H9 (cell line): ENCODE data around the gene HS6ST2. TPM values are rescaled to one million over a fixed set of nuclear protein-coding genes. Genes with fewer than 3 reads are reported as not detected.

Experiments
- DNase-seq: peaks from one replicate; pipeline ENCODE4 v3.0.0-alpha.2; 2017
- H2AFZ ChIP-seq: one replicate; pipeline ENCODE4 v1.6.1; 2013; ENCODE audit warnings: mild to moderate bottlenecking, low read length, control low read depth, moderate library complexity
- H2AK5ac ChIP-seq: 2 replicates; pipeline ENCODE4 v1.6.1; 2013; ENCODE audit warnings: low read length, control low read depth, mixed read lengths; ENCODE audit not compliant: insufficient read length
- H2BK120ac ChIP-seq: one replicate; pipeline ENCODE4 v1.6.1; 2013; ENCODE audit warnings: low read depth, mild to moderate bottlenecking, low read length, control low read depth, inconsistent platforms; ENCODE audit not compliant: poor library complexity, severe bottlenecking
- H2BK12ac ChIP-seq: 2 replicates; pipeline ENCODE4 v1.6.1; 2013; ENCODE audit warnings: low read length, control low read depth, mixed read lengths, low read depth; ENCODE audit not compliant: insufficient read length
- H2BK15ac ChIP-seq: 2 replicates; pipeline ENCODE4 v1.6.1; 2013; ENCODE audit warnings: low read depth, low read length, control low read depth
- H2BK20ac ChIP-seq: one replicate; pipeline ENCODE4 v1.6.1; 2013; ENCODE audit warnings: low read depth, mild to moderate bottlenecking, low read length, control low read depth, inconsistent platforms; ENCODE audit not compliant: poor library complexity, severe bottlenecking
- H2BK5ac ChIP-seq: 2 replicates; pipeline ENCODE4 v1.6.1; 2013; ENCODE audit warnings: low read length, control low read depth, mixed read lengths; ENCODE audit not compliant: insufficient read length
- H3K14ac ChIP-seq: 2 replicates; pipeline ENCODE4 v1.6.1; 2013; ENCODE audit warnings: low read length, control low read depth; ENCODE audit not compliant: insufficient read depth
- H3K18ac ChIP-seq: 2 replicates; pipeline ENCODE4 v1.6.1; 2013; ENCODE audit warnings: low read depth, mild to moderate bottlenecking, mixed read lengths, low read length, control low read depth; ENCODE audit not compliant: insufficient read length
- H3K23ac ChIP-seq: 2 replicates; pipeline ENCODE4 v1.6.1; 2013; ENCODE audit warnings: low read length, control low read depth, mixed read lengths, low read depth; ENCODE audit not compliant: insufficient read length
- H3K23me2 ChIP-seq: 2 replicates; pipeline ENCODE4 v1.6.1; 2013; ENCODE audit warnings: low read depth, mild to moderate bottlenecking, mixed read lengths, low read length, control low read depth; ENCODE audit not compliant: insufficient read length, poor library complexity, severe bottlenecking
- H3K27ac ChIP-seq: 2 replicates; pipeline ENCODE4 v1.5.1; 2013; ENCODE audit warnings: low read length, control low read depth, mixed read lengths, low read depth; ENCODE audit not compliant: insufficient read length
- H3K27me3 ChIP-seq: 2 replicates; pipeline ENCODE4 v1.6.1; 2013; ENCODE audit warnings: low read length, control low read depth, inconsistent platforms; ENCODE audit not compliant: insufficient read depth
- H3K4ac ChIP-seq: 2 replicates; pipeline ENCODE4 v1.6.1; 2013; ENCODE audit warnings: low read depth, mild to moderate bottlenecking, control low read depth, inconsistent platforms, low read length, moderate library complexity
- H3K4me1 ChIP-seq: 2 replicates; pipeline ENCODE4 v1.6.1; 2013; ENCODE audit warnings: low read length, control low read depth, inconsistent platforms; ENCODE audit not compliant: insufficient read depth
- H3K4me2 ChIP-seq: 2 replicates; pipeline ENCODE4 v1.6.1; 2013; ENCODE audit warnings: low read length, control low read depth, mixed read lengths; ENCODE audit not compliant: insufficient read length, insufficient read depth
- H3K56ac ChIP-seq: 2 replicates; pipeline ENCODE4 v1.6.1; 2013; ENCODE audit warnings: low read depth, mild to moderate bottlenecking, mixed read lengths, low read length, control low read depth; ENCODE audit not compliant: insufficient read length
- H3K79me1 ChIP-seq: 2 replicates; pipeline ENCODE4 v1.6.1; 2013; ENCODE audit warnings: low read depth, mild to moderate bottlenecking, moderate library complexity, low read length, control low read depth, inconsistent platforms; ENCODE audit not compliant: insufficient read depth, poor library complexity, severe bottlenecking
- H3K79me2 ChIP-seq: 2 replicates; pipeline ENCODE4 v1.6.1; 2013; ENCODE audit warnings: low read length, control low read depth, inconsistent platforms; ENCODE audit not compliant: insufficient read depth
- H3K9ac ChIP-seq: 2 replicates; pipeline ENCODE4 v1.6.1; 2013; ENCODE audit warnings: low read length, control low read depth, mixed read lengths; ENCODE audit not compliant: insufficient read length; ENCODE audit errors: extremely low read depth
- H3K9me3 ChIP-seq: one replicate; pipeline ENCODE4 v1.6.1; 2013; ENCODE audit warnings: low read depth, low read length, inconsistent platforms; ENCODE audit not compliant: control insufficient read depth
- H3T11ph ChIP-seq: one replicate; pipeline ENCODE4 v1.6.1; 2013; ENCODE audit warnings: mild to moderate bottlenecking, low read length, control low read depth, inconsistent platforms
- H4K20me1 ChIP-seq: one replicate; pipeline ENCODE4 v1.6.1; 2013; ENCODE audit not compliant: control insufficient read depth, insufficient read length, insufficient read depth
- H4K5ac ChIP-seq: 2 replicates; pipeline ENCODE4 v1.6.1; 2013; ENCODE audit warnings: low read depth, mild to moderate bottlenecking, mixed read lengths, low read length, control low read depth; ENCODE audit not compliant: insufficient read length
- H4K8ac ChIP-seq: replicated peaks from 2 replicates; pipeline ENCODE4 v1.6.1; 2013; ENCODE audit warnings: low read length, control low read depth, mixed read lengths, low read depth; ENCODE audit not compliant: insufficient read length
- H4K91ac ChIP-seq: 2 replicates; pipeline ENCODE4 v1.6.1; 2013; ENCODE audit warnings: low read depth, mild to moderate bottlenecking, moderate library complexity, mixed read lengths, low read length, control low read depth; ENCODE audit not compliant: insufficient read length
- H3K27ac Mint-ChIP-seq, 3 experiments: 2 replicates in 2 of 3; 3 replicates in 1 of 3; pipeline ENCODE4 v1.8.0; 2020 to 2021; ENCODE audit warnings: mixed read lengths in 3 of 3, mild to moderate bottlenecking in 1 of 3, moderate library complexity in 1 of 3
- H3K27me3 Mint-ChIP-seq: 2 replicates; pipeline ENCODE4 v1.8.0; 2021; ENCODE audit warnings: low read depth, mild to moderate bottlenecking, moderate library complexity, mixed read lengths
- H3K36me3 Mint-ChIP-seq, 3 experiments: 2 replicates in 2 of 3; 3 replicates in 1 of 3; pipeline ENCODE4 v1.8.0; 2020 to 2021; ENCODE audit warnings: low read depth in 3 of 3, mixed read lengths in 3 of 3; ENCODE audit not compliant: insufficient read depth in 1 of 3
- H3K4me1 Mint-ChIP-seq, 2 experiments: 2 replicates each; pipeline ENCODE4 v1.8.0; 2020; ENCODE audit warnings: mixed read lengths in 2 of 2
- H3K4me3 Mint-ChIP-seq, 2 experiments: 2 replicates in 1 of 2; 3 replicates in 1 of 2; pipeline ENCODE4 v1.8.0; 2020 to 2021; ENCODE audit warnings: mild to moderate bottlenecking in 2 of 2, mixed read lengths in 2 of 2, moderate library complexity in 1 of 2
- H3K9me3 Mint-ChIP-seq, 2 experiments: 2 replicates in 1 of 2; 3 replicates in 1 of 2; pipeline ENCODE4 v1.8.0; 2020; ENCODE audit warnings: mild to moderate bottlenecking in 2 of 2, mixed read lengths in 2 of 2, moderate library complexity in 1 of 2
- WGBS: extraction: QIAGEN DNeasy Blood & Tissue Kit; methylation state at CpG from one replicate; pipeline ENCODE4 v1.1.7; 2013; ENCODE audit warnings: missing lambda C conversion rate, low lambda C conversion rate, mixed read lengths; ENCODE audit not compliant: insufficient read length; ENCODE audit errors: extremely low coverage; 5-methylcytosine and 5-hydroxymethylcytosine counted together
- total RNA-seq: library from RNA; stranded (reverse); gene quantifications from 2 replicates; pipeline ENCODE4 v1.2.1, GENCODE V29; 2021
- TF ChIP-seq, protein P1 (sequence below): fragments of 200-600 bp; sonication (generic); conservative IDR thresholded peaks from 3 replicates; pipeline ENCODE4 v1.8.0; 2021; ENCODE audit warnings: antibody characterized with exemption, mild to moderate bottlenecking

The HS6ST2 gene
- total RNA-seq, 1 experiment from 2014 or later: 4.8 TPM

GRCh38 chrX:132834109-132834508 is 124.3 kb downstream of the HS6ST2 start:
- no peak overlapping the region for H2BK12ac ChIP-seq

More at GRCh38 chrX:132834109-132834508, 124.3 kb downstream of the HS6ST2 start:
- Histone ChIP-seq H3K9me3 (no peaks in the 10 kb centered on the region), H3K56ac (no peak overlapping the region), H3T11ph (no peak overlapping the region), H4K20me1 (no peaks in the 10 kb centered on the region), H4K5ac (no peak overlapping the region), H3K18ac (no peak overlapping the region), H3K79me2 (no peaks in the 10 kb centered on the region), H2BK20ac (no peak overlapping the region), H3K4me1 (no peaks in the 10 kb centered on the region; the same call in none of the 2 replicates), H3K4me2 (no peak overlapping the region), H2AK5ac (no peak overlapping the region), H4K8ac (no peak overlapping the region), H3K27me3 (no peaks in the 10 kb centered on the region), H3K14ac (no peak overlapping the region), H2AFZ (no peak overlapping the region), H2BK120ac (no peak overlapping the region), H3K9ac (no peak overlapping the region), H3K4ac (no peak overlapping the region), H3K27ac (no peak overlapping the region), H3K79me1 (no peaks in the 10 kb centered on the region), H2BK15ac (no peak overlapping the region), H2BK5ac (no peak overlapping the region), H3K23ac (no peak overlapping the region), H4K91ac (no peak overlapping the region), H3K23me2 (no peaks in the 10 kb centered on the region)
- peaks cover 26 to 37% of the 10 kb centered on the region in 2 experiments for H3K4me1 Mint-ChIP-seq
- no peak for DNase-seq
- TF ChIP-seq, protein P1, sequence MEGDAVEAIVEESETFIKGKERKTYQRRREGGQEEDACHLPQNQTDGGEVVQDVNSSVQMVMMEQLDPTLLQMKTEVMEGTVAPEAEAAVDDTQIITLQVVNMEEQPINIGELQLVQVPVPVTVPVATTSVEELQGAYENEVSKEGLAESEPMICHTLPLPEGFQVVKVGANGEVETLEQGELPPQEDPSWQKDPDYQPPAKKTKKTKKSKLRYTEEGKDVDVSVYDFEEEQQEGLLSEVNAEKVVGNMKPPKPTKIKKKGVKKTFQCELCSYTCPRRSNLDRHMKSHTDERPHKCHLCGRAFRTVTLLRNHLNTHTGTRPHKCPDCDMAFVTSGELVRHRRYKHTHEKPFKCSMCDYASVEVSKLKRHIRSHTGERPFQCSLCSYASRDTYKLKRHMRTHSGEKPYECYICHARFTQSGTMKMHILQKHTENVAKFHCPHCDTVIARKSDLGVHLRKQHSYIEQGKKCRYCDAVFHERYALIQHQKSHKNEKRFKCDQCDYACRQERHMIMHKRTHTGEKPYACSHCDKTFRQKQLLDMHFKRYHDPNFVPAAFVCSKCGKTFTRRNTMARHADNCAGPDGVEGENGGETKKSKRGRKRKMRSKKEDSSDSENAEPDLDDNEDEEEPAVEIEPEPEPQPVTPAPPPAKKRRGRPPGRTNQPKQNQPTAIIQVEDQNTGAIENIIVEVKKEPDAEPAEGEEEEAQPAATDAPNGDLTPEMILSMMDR: no peak
- H3K9me3 Mint-ChIP-seq: no peaks in the 10 kb centered on the region
- H3K36me3 Mint-ChIP-seq: no peaks in the 10 kb centered on the region
- H3K27ac Mint-ChIP-seq: no peak overlapping the region; a peak in 1 of 7 replicates
- WGBS: no CpG with 5 or more reads among the region's 5 CpGs
- no peak overlapping the region for H3K4me3 Mint-ChIP-seq
- no peaks in the 10 kb centered on the region for H3K27me3 Mint-ChIP-seq
